Testis (tissue), 2 donors: ENCODE data around the gene MEG3.

Source experiments
- POLR2A ChIP-seq: fragments of 450-650 bp; IDR thresholded peaks from one replicate; pipeline ENCODE4 v1.6.1; 2017; ENCODE audit warnings: antibody characterized with exemption, mild to moderate bottlenecking, moderate library complexity
- TF ChIP-seq, protein P1 (sequence below), 3 experiments: fragments of 450-650 bp in 2 of 3; fragments of 200-600 bp in 1 of 3; sonication (generic) in 1 of 3; IDR thresholded peaks; one replicate each; pipeline ENCODE4 v1.5.1; 2016 to 2019; ENCODE audit warnings: antibody characterized with exemption in 3 of 3, mild to moderate bottlenecking in 2 of 3, moderate library complexity in 1 of 3

DNA sequence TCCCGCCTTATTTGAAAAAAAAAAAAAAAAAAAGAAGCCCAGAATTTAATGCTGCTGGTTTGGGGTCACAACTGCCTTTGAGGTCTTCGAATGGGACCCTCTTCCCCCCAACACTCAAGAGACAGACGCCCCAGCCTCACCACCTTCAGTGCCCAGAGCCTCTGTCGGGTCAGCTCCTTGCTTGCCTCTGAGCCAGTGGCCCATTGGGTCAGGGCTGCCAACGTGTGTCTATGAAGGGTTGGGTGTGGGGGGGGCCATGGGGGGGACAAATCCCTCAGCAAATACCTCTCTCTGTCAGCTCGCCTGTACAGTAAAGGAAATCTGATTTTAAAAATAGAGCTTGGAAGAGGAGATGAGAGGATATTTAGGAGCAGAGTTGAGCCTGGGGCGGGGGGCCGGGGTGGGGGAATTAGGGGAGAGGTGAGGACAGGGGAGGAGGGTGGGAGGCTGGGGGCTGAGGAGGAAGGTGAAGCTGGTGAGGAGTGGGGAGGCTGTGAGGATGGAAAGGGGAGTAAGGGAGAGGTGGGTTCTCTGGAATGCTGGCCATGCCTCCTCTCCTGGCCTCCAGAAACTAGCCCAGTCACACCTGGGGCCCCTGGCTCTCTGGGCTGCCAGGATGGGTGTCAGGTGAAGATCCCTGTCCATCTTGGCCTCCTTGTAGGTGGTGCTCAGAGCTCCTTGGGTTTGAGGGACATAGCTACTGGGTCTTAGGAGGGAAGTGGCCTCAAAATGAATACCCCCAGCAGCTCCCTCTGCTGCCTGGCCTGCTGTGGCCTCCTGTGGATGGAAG is 64.3 kb downstream of the MEG3 start:
- TF ChIP-seq, protein P1, sequence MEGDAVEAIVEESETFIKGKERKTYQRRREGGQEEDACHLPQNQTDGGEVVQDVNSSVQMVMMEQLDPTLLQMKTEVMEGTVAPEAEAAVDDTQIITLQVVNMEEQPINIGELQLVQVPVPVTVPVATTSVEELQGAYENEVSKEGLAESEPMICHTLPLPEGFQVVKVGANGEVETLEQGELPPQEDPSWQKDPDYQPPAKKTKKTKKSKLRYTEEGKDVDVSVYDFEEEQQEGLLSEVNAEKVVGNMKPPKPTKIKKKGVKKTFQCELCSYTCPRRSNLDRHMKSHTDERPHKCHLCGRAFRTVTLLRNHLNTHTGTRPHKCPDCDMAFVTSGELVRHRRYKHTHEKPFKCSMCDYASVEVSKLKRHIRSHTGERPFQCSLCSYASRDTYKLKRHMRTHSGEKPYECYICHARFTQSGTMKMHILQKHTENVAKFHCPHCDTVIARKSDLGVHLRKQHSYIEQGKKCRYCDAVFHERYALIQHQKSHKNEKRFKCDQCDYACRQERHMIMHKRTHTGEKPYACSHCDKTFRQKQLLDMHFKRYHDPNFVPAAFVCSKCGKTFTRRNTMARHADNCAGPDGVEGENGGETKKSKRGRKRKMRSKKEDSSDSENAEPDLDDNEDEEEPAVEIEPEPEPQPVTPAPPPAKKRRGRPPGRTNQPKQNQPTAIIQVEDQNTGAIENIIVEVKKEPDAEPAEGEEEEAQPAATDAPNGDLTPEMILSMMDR (IDR thresholded peaks at IDR 0.05): no peak
- TF ChIP-seq POLR2A: no peak
